ENCODE results near the gene FAM168B.

FAM168B gene

GRCh38 chr2:130998561-130998960 lies 94.7 kb downstream of the FAM168B start:
- TF ChIP-seq CTCF (IDR thresholded peaks at IDR 0.05; ENCODE audit: borderline replicate concordance, insufficient read depth, low read depth, low read length): no peak
- no peak overlapping the region for H3K4me3 ChIP-seq (ENCODE audit: low read depth, low read length)
